Limb (tissue), 2 donors: ENCODE results near the gene NIBAN1.
A peak's percentile ranks its signal among the peaks of the same experiment; 100 is the strongest.

Experiments
- DNase-seq, 2 donors: peaks; one replicate each; pipeline ENCODE4 v3.0.0-alpha.2; 2016; ENCODE audit errors: extremely low spot score in 2 of 2

NIBAN1 gene

DNA sequence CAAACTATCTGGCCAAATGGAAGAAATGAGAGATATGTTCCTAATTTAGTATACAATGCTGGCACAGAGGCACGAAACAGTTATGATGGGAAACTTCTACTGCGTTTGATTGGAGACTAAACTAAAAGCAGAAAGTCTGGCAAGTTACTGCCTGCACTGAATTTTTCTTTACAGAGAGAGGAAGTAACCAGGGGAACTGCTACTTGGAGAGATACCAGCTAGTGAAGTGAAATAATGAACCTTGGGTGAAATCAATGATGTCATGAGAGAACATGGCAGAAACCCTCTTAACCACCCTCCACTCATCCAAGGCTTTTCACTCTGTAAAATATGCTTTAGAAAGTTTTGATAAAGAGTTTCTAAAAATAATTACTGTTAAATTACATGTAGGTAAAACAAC, 29.3 kb downstream of the NIBAN1 start:
- DNase-seq, result peak in 1 of 2 donors; percentile 72

DNA sequence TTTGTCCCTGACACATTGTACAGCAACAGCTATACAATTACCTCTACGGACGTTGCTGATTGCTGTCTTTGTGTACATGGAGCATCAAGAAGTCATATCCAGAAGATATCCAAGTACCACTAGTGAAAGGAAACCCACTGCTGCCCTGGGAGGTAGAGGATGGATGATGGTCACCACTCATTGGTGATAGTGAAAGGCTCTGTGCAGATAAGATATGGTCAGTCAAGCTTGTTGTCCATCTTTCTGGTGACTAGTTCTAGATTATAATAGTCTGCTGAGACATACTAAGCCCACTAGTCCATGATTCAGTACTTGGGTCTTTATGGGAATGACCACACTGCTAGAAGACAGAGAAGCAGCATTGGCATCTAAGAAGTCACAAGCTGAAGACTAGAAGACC, 30.3 kb downstream of the NIBAN1 start:
- DNase-seq, result no peak

DNA sequence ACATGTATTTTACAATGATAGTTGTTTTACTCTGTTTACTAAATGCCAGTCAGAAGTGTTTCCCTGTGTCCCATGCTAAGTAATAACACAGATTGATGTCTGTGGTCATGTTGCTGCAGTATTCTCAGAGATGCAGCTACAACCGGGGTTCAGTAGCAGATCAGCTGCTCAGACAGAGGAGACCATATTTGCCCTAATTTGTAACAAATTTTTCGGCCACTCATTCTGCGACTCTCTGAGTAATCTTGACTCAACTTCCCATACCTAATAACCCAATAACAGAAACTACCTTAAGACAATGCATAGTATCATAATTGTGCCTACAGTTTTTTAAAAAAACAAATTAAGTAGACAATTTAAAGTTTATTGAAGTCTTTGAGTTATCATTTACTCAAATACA, 32.6 kb downstream of the NIBAN1 start:
- DNase-seq, result no peak

DNA sequence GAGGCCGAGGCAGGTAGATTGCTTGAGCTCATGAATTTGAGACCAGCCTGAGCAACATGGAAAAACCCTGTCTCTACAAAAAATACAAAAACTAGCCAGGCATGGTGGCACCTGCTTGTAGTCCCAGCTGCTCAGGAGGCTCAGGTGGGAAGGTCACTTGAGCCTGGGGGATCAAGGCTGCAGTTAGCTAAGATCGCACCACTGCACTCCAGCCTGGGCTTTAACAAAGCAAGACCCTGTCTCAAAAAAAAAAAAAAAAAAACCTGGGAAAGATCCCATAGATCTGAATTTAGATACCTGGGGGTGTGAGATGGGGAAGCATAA, 32.9 kb downstream of the NIBAN1 start:
- no peak for DNase-seq

DNA sequence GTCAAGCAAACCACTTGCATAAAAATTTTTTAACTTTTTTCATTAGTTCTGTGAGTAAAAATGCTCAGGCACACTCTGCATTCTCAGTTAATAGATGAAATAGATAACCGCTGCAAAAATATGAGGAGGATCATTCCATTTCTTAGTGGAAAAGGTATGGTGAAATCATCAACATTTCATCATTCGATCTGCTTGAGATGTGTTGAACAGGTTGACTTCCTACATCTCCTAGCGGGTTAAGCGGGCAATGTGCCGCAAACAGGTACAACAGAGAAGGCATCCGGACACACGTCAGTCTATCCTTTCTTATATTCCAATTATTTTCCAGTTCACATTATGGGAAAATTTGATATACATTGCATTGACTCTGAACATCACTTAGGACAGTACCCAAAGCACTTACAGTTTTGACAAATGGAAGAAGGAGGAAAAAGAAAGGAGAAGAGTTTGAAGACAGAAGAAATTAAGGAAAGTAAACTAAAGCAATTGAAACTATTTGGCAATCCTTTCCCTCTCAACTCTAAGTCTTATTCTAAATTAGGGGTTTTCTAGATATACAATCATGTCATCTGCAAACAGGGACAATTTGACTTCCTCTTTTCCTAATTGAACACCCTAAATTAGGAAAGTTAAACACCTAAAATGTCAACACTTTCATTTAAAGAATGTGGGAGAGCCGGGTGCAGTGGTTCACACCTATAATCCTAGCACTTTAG, 33.5 kb downstream of the NIBAN1 start:
- DNase-seq, result no peak

DNA sequence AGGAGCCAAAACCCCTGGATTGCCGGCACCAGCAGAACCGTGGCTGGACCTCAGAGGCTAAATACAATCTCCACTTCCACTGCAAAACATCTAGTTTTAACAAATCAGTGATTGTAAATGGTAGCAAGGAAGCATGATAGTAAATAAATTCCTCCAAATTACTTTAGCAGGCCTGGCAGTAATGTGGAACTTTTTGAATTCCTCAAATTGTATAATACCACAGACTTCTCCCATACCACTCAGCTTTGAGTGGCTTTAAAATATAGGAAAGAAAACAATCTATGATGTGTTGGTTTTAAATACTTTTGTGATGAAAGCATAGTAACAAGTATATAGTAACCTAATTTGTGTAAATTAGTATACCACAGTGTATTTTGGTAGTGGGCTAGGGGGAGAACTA, 34.1 kb downstream of the NIBAN1 start:
- DNase-seq, result no peak

DNA sequence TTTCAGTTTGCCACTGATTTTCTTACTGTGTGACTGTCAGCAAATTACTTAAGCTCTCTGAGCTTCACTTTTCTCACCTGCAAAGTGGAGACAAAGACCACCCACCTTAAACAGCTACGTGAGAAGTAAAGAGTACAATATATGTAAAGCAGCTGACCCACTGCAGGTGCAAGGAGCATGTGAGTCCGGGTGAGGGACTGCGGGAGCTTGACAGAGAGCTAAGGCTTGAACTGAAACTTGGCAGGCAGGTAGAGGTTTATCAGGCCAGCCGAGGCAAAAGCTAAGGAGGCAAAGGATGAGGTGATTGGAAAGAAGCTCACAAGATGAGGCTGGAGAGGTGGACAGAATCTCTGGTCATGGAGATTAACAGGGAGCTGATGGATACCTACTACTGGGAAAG, 36.6 kb downstream of the NIBAN1 start:
- no peak for DNase-seq

DNA sequence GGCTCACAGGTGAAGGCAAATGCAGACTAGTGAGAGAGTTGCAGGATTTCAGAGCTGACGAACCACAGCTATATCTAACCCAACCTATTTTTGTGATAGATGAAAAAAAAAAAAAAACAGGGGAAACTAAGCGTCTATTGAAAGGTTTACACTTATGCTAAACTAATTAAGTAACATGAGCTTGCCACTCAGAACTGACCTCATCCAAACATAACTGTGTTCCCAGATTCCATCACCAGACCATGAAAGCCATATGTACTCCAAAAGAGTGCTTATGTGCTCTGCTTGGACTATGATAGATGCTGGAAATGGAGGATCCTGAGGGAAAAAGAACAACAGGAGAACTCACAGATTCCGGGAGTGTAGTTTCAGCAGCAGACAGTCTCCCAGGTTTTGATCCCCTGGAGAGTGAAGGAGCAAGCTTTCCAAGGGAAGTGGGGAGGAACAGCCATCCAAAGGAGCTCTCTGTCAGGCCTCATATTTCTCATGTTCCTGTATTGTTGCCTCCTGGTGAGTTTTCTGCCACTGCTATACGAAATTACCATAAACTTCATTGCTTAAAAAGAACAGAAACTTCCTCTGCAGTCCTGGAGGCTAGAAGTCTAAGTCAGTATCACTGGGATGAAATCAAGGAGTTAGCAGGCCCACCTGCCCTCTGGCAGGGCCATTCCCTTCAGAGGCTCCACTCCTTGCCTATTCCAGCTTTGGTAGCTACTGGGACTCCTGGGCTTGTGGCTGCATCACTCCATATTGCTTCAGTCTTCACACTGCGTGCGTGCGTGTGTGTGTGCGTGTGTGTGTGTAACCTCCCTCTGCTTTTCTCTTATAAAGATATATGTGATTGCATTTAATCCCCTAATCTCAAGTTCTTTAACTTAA, 38.1 kb downstream of the NIBAN1 start:
- peak; percentile 39 to 49 for DNase-seq

DNA sequence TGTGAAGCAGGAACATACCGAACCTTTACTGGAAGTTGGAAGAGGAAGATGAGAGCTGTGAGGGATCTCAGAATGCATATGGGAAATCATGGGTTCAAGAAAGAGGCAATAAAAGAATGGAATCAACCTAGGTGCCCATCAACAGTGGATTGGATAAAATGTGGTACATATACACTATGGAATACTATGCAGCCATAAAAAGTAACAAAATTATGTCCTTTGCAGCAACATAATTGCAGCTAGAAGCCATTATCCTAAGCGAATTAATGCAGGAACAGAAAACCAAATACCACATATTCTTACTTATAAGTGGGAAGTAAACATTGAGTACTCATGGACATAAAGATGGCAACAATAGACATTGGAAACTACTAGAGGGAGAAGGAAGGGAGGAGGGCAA, 40.4 kb downstream of the NIBAN1 start:
- DNase-seq, result no peak

DNA sequence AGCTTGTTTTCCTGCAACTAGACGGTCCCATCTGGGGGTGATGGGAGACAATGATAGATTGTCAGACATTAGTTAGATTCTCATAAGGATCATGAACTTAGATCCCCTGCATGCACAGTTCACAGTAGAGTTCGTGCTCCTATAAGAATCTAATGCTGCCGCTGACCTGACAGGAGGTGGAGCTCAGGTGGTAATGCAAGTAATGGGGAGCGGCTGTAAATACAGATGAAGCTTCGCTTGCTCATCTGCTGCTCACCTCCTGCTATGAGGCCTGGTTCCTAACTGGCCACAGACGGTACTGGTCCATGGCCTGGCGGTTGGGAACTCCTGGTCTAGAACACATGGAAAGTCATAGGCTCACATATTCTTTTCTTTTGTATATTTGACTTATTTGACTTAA, 42.0 kb downstream of the NIBAN1 start:
- DNase-seq, result no peak

DNA sequence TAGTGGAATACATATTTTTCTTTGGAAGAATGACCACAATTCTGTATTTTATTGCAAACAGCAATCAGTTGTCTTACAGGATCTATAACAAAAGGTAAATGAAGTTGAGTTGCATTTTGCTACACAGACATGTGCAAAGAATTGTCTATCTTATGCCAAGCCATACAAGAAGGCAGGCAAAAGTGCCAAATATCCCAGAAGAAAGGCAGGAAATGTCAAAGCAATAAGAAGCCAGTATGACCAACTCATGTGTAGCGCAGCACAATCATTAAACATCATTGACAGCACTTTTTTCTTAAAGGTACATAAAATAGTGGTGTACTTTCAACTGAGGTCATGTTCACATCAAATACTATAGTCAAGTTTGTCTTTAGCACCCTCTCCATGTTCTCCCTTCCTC, 42.7 kb downstream of the NIBAN1 start:
- DNase-seq, result no peak

DNA sequence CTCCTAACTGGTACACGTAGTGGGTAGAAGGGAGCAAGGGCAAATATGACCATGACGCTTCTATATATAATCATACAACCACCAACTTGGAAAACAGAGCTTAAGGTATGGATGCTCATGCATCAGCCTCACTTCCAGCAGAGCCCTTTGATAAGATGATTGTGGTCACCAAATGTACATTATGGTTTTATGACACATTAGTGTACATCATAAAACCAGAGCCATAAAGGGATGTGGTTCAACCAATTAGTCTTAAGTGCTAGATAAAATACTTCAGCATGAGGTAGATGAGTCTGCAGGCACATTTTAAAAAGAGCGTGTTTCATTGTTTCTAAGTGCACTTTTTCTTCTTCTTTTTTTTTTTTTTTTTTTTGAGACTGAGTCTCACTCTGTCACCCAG, 43.7 kb downstream of the NIBAN1 start:
- DNase-seq, result no peak

DNA sequence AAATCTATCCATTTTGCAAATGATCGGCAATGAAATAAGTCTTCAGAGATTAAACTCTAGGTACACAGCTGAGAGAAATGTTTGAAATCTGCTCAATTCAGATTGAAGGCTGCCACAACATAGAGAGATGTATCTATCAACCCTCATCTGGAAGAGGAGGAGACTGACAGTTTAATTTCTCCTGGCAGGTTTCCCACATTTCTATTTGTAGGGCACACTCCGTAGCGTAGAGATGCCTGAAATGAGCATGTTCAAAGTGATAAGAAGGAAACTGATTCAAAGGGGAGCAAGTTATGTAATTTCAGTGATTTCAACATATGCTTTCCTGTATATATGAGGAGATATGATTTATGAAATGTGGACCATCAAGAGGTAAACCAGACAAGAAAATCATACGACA, 44.1 kb downstream of the NIBAN1 start:
- no peak for DNase-seq

DNA sequence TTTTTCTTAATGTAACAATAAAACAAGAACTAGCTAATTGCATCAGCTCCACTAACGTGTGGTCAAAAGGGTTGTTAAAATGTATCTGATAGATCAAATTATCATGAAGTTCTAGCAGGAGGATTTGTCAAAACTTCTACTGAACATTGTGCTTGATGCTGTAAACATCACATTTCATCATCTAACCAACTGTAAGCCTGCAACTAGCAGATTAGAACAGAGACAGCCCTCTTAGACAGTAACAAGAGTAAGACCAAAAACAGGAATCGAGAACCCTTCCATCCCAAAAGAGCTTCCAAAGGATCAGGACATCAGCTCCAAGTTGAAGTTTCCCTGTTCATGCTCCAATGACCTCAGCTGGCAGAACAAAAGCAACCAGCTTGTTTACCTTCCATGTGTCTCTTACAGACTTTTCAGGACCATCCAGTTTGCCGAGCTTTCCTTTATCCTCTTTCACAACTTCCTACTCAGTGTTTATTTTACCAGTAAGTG, 44.6 kb downstream of the NIBAN1 start:
- DNase-seq, result no peak

DNA sequence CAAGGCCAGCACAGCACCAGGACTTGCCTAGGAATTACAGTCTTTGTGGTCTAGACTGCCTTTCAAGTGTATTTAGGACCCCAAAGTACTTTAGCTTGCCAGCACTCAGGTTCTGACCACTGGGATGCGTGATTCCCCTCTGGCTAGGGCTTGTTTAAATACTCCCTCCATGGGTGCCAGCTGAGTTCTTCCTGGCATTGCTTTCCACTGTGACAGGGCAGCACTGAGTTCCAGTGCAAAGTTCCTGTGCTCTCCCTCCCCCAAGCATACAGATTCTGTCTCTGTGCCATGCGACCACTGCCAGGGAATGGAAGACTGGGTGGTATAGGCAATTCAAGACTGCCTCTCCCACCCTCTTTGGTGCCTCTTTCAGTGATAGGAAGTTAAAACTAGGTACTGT, 45.9 kb downstream of the NIBAN1 start:
- DNase-seq, result no peak
